GM10266 (cell line): ENCODE measurements around the gene PLEKHA5.

Source experiments
- DNase-seq: peaks from one replicate; pipeline ENCODE4 v3.0.0; 2012; ENCODE audit errors: extremely low spot score
- CTCF ChIP-seq: IDR thresholded peaks from 2 replicates; pipeline ENCODE4 v1.5.1; 2012; ENCODE audit warnings: mild to moderate bottlenecking, low read depth; ENCODE audit not compliant: control insufficient read depth, insufficient read depth; ENCODE audit errors: missing control alignments

PLEKHA5 gene

GRCh38 chr12:19181666-19182426 is 52.3 kb downstream of the PLEKHA5 start:
- TF ChIP-seq CTCF = no peak
- DNase-seq = no peak

- no peak for DNase-seq
These were observed 53.7 kb downstream of the PLEKHA5 start for GRCh38 chr12:19183121-19183838.

GRCh38 chr12:19185262-19185929 is 55.9 kb downstream of the PLEKHA5 start:
- TF ChIP-seq CTCF = no peak
- no peak for DNase-seq

More at GRCh38 chr12:19183121-19183838, 53.7 kb downstream of the PLEKHA5 start:
- TF ChIP-seq CTCF = no peak

GRCh38 chr12:19186722-19187661 is 57.5 kb downstream of the PLEKHA5 start:
- peak; percentile 18 for DNase-seq
- TF ChIP-seq CTCF = peak; percentile 37

GRCh38 chr12:19189522-19189921 is 60.0 kb downstream of the PLEKHA5 start:
- no peak for DNase-seq
- no peak for TF ChIP-seq CTCF

- no peak for TF ChIP-seq CTCF
- no peak for DNase-seq
These were observed 60.9 kb downstream of the PLEKHA5 start for GRCh38 chr12:19190292-19191031.
